Activated naive CD8-positive, alpha-beta T cell treated with anti-CD3 and anti-CD28 coated beads, Interleukin-2, amount 10 ng/mL, durations not matched to agents 7 days and 5 days (primary cell): ENCODE measurements around the gene ARID5B. TPM values are rescaled to one million over a fixed set of nuclear protein-coding genes. Genes with fewer than 3 reads are reported as not detected.

Experiments
- ATAC-seq: fragments of 150-1000 bp; cut with Tn5 transposase; one replicate; pipeline ENCODE4 v1.10.0; 2021; ENCODE audit warnings: low read depth, moderate library complexity
- POLR2A ChIA-PET: fragments of 350-600 bp; sonication (Branson Sonifier 250); formaldehyde crosslinking; loops from one replicate; lab custom pipeline; 2021; ENCODE audit warnings: antibody characterized with exemption; lab: Charles Lee
- DNase-seq: peaks from one replicate; pipeline ENCODE4 v3.0.0; 2021
- H3K27ac Mint-ChIP-seq: one replicate; pipeline ENCODE4 v1.8.0; 2022; ENCODE audit warnings: mild to moderate bottlenecking, mixed read lengths
- H3K27me3 Mint-ChIP-seq: one replicate; pipeline ENCODE4 v1.8.0; 2022; ENCODE audit warnings: mild to moderate bottlenecking, moderate library complexity, mixed read lengths
- H3K36me3 Mint-ChIP-seq: one replicate; pipeline ENCODE4 v1.8.0; 2021; ENCODE audit warnings: mild to moderate bottlenecking, mixed read lengths
- H3K4me1 Mint-ChIP-seq: one replicate; pipeline ENCODE4 v1.8.0; 2021; ENCODE audit warnings: mixed read lengths
- H3K4me3 Mint-ChIP-seq: one replicate; pipeline ENCODE4 v1.8.0; 2022; ENCODE audit warnings: mild to moderate bottlenecking, moderate library complexity, mixed read lengths
- H3K9me3 Mint-ChIP-seq: one replicate; pipeline ENCODE4 v1.8.0; 2021; ENCODE audit warnings: mixed read lengths
- total RNA-seq, 2 experiments: library from RNA; stranded (reverse); gene quantifications; one replicate each; pipeline ENCODE4 v1.2.3, GENCODE V29; 2021

ARID5B gene
- total RNA-seq, 2 experiments from 2014 or later: 25.4 to 26.1 TPM

GRCh38 chr10:62002753-62003152 is 101.3 kb downstream of the ARID5B start:
- no peak for DNase-seq
- Mint-ChIP-seq H3K27ac (no peak overlapping the region), H3K9me3 (peaks cover 1% of the 10 kb centered on the region), H3K4me3 (no peak overlapping the region), H3K36me3 (peaks cover 76% of the 10 kb centered on the region), H3K4me1 (peaks cover 18% of the 10 kb centered on the region), H3K27me3 (no peaks in the 10 kb centered on the region)
- no peak for ATAC-seq
- POLR2A ChIA-PET: no interaction called here

GRCh38 chr10:62004042-62004441 is 102.5 kb downstream of the ARID5B start:
- Mint-ChIP-seq H3K27ac (no peak overlapping the region), H3K9me3 (peaks cover 1% of the 10 kb centered on the region), H3K4me1 (peaks cover 15% of the 10 kb centered on the region), H3K4me3 (no peak overlapping the region), H3K36me3 (peaks cover 68% of the 10 kb centered on the region), H3K27me3 (no peaks in the 10 kb centered on the region)
- POLR2A ChIA-PET: interaction anchor here (0.8 kb wide), 1 partner anchor 16 kb away, joined by 3 read pairs; no protein-coding TSS in a partner anchor
- DNase-seq (no peak), ATAC-seq (no peak)

GRCh38 chr10:62005281-62005680 is 103.8 kb downstream of the ARID5B start:
- Mint-ChIP-seq H3K9me3 (peaks cover 1% of the 10 kb centered on the region), H3K27me3 (no peaks in the 10 kb centered on the region), H3K4me1 (peaks cover 14% of the 10 kb centered on the region), H3K4me3 (no peak overlapping the region), H3K27ac (no peak overlapping the region), H3K36me3 (peaks cover 59% of the 10 kb centered on the region)
- POLR2A ChIA-PET: no interaction called here
- DNase-seq (no peak), ATAC-seq (no peak)

GRCh38 chr10:62005687-62006086 is 104.2 kb downstream of the ARID5B start:
- ATAC-seq: no peak
- no peak for DNase-seq
- H3K27ac Mint-ChIP-seq: no peak overlapping the region
- H3K4me1 Mint-ChIP-seq: peaks cover 14% of the 10 kb centered on the region
- no peak overlapping the region for H3K4me3 Mint-ChIP-seq
- H3K36me3 Mint-ChIP-seq: peaks cover 59% of the 10 kb centered on the region
- H3K27me3 Mint-ChIP-seq: no peaks in the 10 kb centered on the region
- POLR2A ChIA-PET: no interaction called here
- peaks cover 1% of the 10 kb centered on the region for H3K9me3 Mint-ChIP-seq

- DNase-seq (no peak), ATAC-seq (no peak)
- Mint-ChIP-seq H3K27me3 (no peaks in the 10 kb centered on the region), H3K36me3 (peaks cover 58% of the 10 kb centered on the region), H3K27ac (no peak overlapping the region), H3K9me3 (peaks cover 1% of the 10 kb centered on the region), H3K4me1 (peaks cover 14% of the 10 kb centered on the region), H3K4me3 (no peak overlapping the region)
- POLR2A ChIA-PET: no interaction called here
Measured at GRCh38 chr10:62007145-62007544, 105.6 kb downstream of the ARID5B start.

- peaks cover 1% of the 10 kb centered on the region for H3K9me3 Mint-ChIP-seq
Measured at GRCh38 chr10:62008196-62008595, 106.7 kb downstream of the ARID5B start.

GRCh38 chr10:62008946-62009345 is 107.4 kb downstream of the ARID5B start:
- POLR2A ChIA-PET: no interaction called here
- no peak overlapping the region for H3K4me3 Mint-ChIP-seq
- H3K4me1 Mint-ChIP-seq: peaks cover 12% of the 10 kb centered on the region

More at GRCh38 chr10:62008196-62008595, 106.7 kb downstream of the ARID5B start:
- ATAC-seq (no peak), DNase-seq (no peak)
- Mint-ChIP-seq H3K27me3 (no peaks in the 10 kb centered on the region), H3K36me3 (peaks cover 59% of the 10 kb centered on the region), H3K27ac (no peak overlapping the region), H3K4me3 (no peak overlapping the region), H3K4me1 (peaks cover 12% of the 10 kb centered on the region)
- POLR2A ChIA-PET: no interaction called here

GRCh38 chr10:62010366-62010765 is 108.9 kb downstream of the ARID5B start:
- POLR2A ChIA-PET: interaction anchor here (0.6 kb wide), 1 partner anchor 109 kb away, joined by 4 read pairs; the partner anchor contains the start of gene ARID5B

More at GRCh38 chr10:62008946-62009345, 107.4 kb downstream of the ARID5B start:
- H3K36me3 Mint-ChIP-seq: peaks cover 60% of the 10 kb centered on the region
- no peak for ATAC-seq
- peaks cover 3% of the 10 kb centered on the region for H3K9me3 Mint-ChIP-seq
- no peaks in the 10 kb centered on the region for H3K27me3 Mint-ChIP-seq
- H3K27ac Mint-ChIP-seq: no peak overlapping the region
- no peak for DNase-seq

GRCh38 chr10:62011558-62011957 is 110.1 kb downstream of the ARID5B start:
- POLR2A ChIA-PET: interaction anchor here (0.6 kb wide), 1 partner anchor 9 kb away, joined by 3 read pairs; no protein-coding TSS in a partner anchor
- H3K27ac Mint-ChIP-seq: no peak overlapping the region
- DNase-seq: no peak
- ATAC-seq: no peak
- peaks cover 10% of the 10 kb centered on the region for H3K4me1 Mint-ChIP-seq
- peaks cover 3% of the 10 kb centered on the region for H3K9me3 Mint-ChIP-seq
- peaks cover 44% of the 10 kb centered on the region for H3K36me3 Mint-ChIP-seq
- no peak overlapping the region for H3K4me3 Mint-ChIP-seq
- no peaks in the 10 kb centered on the region for H3K27me3 Mint-ChIP-seq

More at GRCh38 chr10:62010366-62010765, 108.9 kb downstream of the ARID5B start:
- H3K4me1 Mint-ChIP-seq: peaks cover 11% of the 10 kb centered on the region
- DNase-seq (no peak), ATAC-seq (no peak)
- H3K27ac Mint-ChIP-seq: no peak overlapping the region
- no peaks in the 10 kb centered on the region for H3K27me3 Mint-ChIP-seq
- peaks cover 5% of the 10 kb centered on the region for H3K9me3 Mint-ChIP-seq
- H3K36me3 Mint-ChIP-seq: peaks cover 54% of the 10 kb centered on the region
- H3K4me3 Mint-ChIP-seq: no peak overlapping the region

- Mint-ChIP-seq H3K27ac (no peak overlapping the region), H3K4me3 (no peak overlapping the region), H3K27me3 (no peaks in the 10 kb centered on the region), H3K4me1 (peaks cover 12% of the 10 kb centered on the region), H3K36me3 (peaks cover 41% of the 10 kb centered on the region), H3K9me3 (peaks cover 3% of the 10 kb centered on the region)
- no peak for ATAC-seq
- POLR2A ChIA-PET: interaction anchor here (0.6 kb wide), 1 partner anchor 111 kb away, joined by 3 read pairs; the partner anchor contains the start of gene ARID5B
- no peak for DNase-seq
Measured at GRCh38 chr10:62012318-62012717, 110.8 kb downstream of the ARID5B start.

- Mint-ChIP-seq H3K36me3 (peaks cover 50% of the 10 kb centered on the region), H3K4me3 (no peak overlapping the region), H3K27ac (no peak overlapping the region), H3K9me3 (peaks cover 3% of the 10 kb centered on the region), H3K4me1 (peaks cover 11% of the 10 kb centered on the region), H3K27me3 (no peaks in the 10 kb centered on the region)
- ATAC-seq (no peak), DNase-seq (no peak)
- POLR2A ChIA-PET: no interaction called here
Measured at GRCh38 chr10:62014510-62014909, 113.0 kb downstream of the ARID5B start.

GRCh38 chr10:62015994-62016393 is 114.5 kb downstream of the ARID5B start:
- H3K4me1 Mint-ChIP-seq: peaks cover 9% of the 10 kb centered on the region
- peaks cover 3% of the 10 kb centered on the region for H3K9me3 Mint-ChIP-seq
- ATAC-seq (no peak), DNase-seq (no peak)
- no peak overlapping the region for H3K4me3 Mint-ChIP-seq
- H3K27ac Mint-ChIP-seq: no peak overlapping the region
- POLR2A ChIA-PET: no interaction called here
- H3K27me3 Mint-ChIP-seq: no peaks in the 10 kb centered on the region
- peaks cover 44% of the 10 kb centered on the region for H3K36me3 Mint-ChIP-seq

GRCh38 chr10:62016623-62017490 is 115.4 kb downstream of the ARID5B start:
- no peak for DNase-seq
- no peak for ATAC-seq
- no peak overlapping the region for H3K4me3 Mint-ChIP-seq
- H3K27ac Mint-ChIP-seq: no peak overlapping the region
- POLR2A ChIA-PET: no interaction called here
- H3K4me1 Mint-ChIP-seq: peaks cover 7% of the 10 kb centered on the region
- H3K27me3 Mint-ChIP-seq: no peaks in the 10 kb centered on the region
- H3K36me3 Mint-ChIP-seq: peaks cover 42% of the 10 kb centered on the region
- H3K9me3 Mint-ChIP-seq: peaks cover 3% of the 10 kb centered on the region

GRCh38 chr10:62017491-62017870 is 116.0 kb downstream of the ARID5B start:
- DNase-seq (no peak), ATAC-seq (no peak)
- POLR2A ChIA-PET: no interaction called here
- Mint-ChIP-seq H3K27me3 (no peaks in the 10 kb centered on the region), H3K4me1 (peaks cover 8% of the 10 kb centered on the region), H3K36me3 (peaks cover 40% of the 10 kb centered on the region), H3K9me3 (peaks cover 5% of the 10 kb centered on the region), H3K27ac (no peak overlapping the region), H3K4me3 (no peak overlapping the region)
